ENCODE measurements around the gene HOXD1.

Gene HOXD1

GRCh38 chr2:176140513-176141317 is 47.8 kb upstream of the HOXD1 start:
- H2AK5ac ChIP-seq (ENCODE audit: low read length, severe bottlenecking) = no peak overlapping the region
- H3K14ac ChIP-seq (ENCODE audit: low read length in 2 of 2) = no peak overlapping the region
- 20% methylated on average over 46 of the region's 48 CpGs for WGBS

DNA sequence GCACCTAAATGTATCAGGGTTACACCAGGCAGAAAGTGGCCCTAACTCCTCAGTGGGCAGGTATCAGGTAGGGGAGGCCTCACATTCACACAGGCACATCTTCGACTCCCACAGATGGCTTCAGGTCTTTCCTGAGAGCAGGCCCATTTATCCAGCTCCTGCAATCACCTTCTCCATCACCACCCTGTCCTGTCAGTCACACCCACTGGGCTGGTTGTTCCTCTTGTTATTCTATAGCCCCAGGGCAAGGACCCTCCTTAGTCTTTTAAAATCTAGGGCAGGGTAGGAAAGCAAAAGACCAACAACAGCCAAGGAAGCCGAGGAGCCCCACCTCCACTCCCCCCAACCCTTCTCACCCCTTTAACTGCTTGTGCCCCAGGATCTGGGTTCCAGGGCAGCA is 46.2 kb upstream of the HOXD1 start:
- Histone ChIP-seq H2AK5ac (ENCODE audit: low read length, severe bottlenecking) (no peak overlapping the region), H3K9me3 (ENCODE audit: control insufficient read depth, low read length) (no peaks in the 10 kb centered on the region), H3K79me1 (replicated peaks; ENCODE audit: low read length, poor library complexity, severe bottlenecking) (peaks cover 9% of the 10 kb centered on the region), H3K27me3 (ENCODE audit: control insufficient read depth in 1 of 2, insufficient read depth in 1 of 2, low read length in 2 of 2) (peaks cover 0 to 58% of the 10 kb centered on the region in 2 experiments), H3K4me2 (ENCODE audit: low read length, poor library complexity, severe bottlenecking) (no peak overlapping the region), H4K91ac (ENCODE audit: low read length) (no peak overlapping the region), H3K27ac (ENCODE audit: low read length, poor library complexity, severe bottlenecking) (no peak overlapping the region), H4K8ac (ENCODE audit: low read length) (no peak overlapping the region), H3K9ac (ENCODE audit: low read length) (no peak overlapping the region), H3K23ac (ENCODE audit: low read length in 2 of 2) (no peak overlapping the region), H3K36me3 (ENCODE audit: control insufficient read depth in 1 of 2, insufficient read depth in 2 of 2, low read depth in 1 of 2, low read length in 2 of 2) (no peaks in the 10 kb centered on the region), H3K4me1 (ENCODE audit: control insufficient read depth, insufficient read depth, low read depth, low read length) (peaks cover 13% of the 10 kb centered on the region), H3K18ac (ENCODE audit: low read depth in 1 of 2, low read length in 2 of 2) (no peak overlapping the region), H2BK15ac (ENCODE audit: low read depth, poor library complexity, severe bottlenecking) (no peak overlapping the region), H2BK120ac (ENCODE audit: low read depth, low read length) (no peak overlapping the region), H2BK12ac (ENCODE audit: low read length in 2 of 2) (no peak overlapping the region), H3K4ac (ENCODE audit: low read depth in 1 of 2, low read length in 2 of 2) (no peak overlapping the region), H3K14ac (ENCODE audit: low read length in 2 of 2) (no peak overlapping the region), H3K4me3 (ENCODE audit: insufficient read depth in 1 of 2, low read depth in 1 of 2, low read length in 2 of 2) (no peak overlapping the region), H2AFZ (ENCODE audit: low read depth, low read length) (no peak overlapping the region), H2BK5ac (ENCODE audit: low read depth, low read length, poor library complexity, severe bottlenecking) (no peak overlapping the region)
- WGBS = 79% methylated on average over 2 of the region's 2 CpGs
- no peak for DNase-seq

More at GRCh38 chr2:176140513-176141317, 47.8 kb upstream of the HOXD1 start:
- Histone ChIP-seq H3K9me3 (ENCODE audit: control insufficient read depth, low read length) (no peaks in the 10 kb centered on the region), H3K4me2 (ENCODE audit: low read length, poor library complexity, severe bottlenecking) (peak overlapping the region; percentile 92), H4K8ac (ENCODE audit: low read length) (no peak overlapping the region), H2AFZ (ENCODE audit: low read depth, low read length) (no peak overlapping the region), H4K91ac (ENCODE audit: low read length) (no peak overlapping the region), H2BK15ac (ENCODE audit: low read depth, poor library complexity, severe bottlenecking) (no peak overlapping the region), H3K27me3 (ENCODE audit: control insufficient read depth in 1 of 2, insufficient read depth in 1 of 2, low read length in 2 of 2) (peaks cover 0 to 59% of the 10 kb centered on the region in 2 experiments), H2BK5ac (ENCODE audit: low read depth, low read length, poor library complexity, severe bottlenecking) (no peak overlapping the region), H3K9ac (ENCODE audit: low read length) (peak overlapping the region; percentile 96), H3K36me3 (ENCODE audit: control insufficient read depth in 1 of 2, insufficient read depth in 2 of 2, low read depth in 1 of 2, low read length in 2 of 2) (no peaks in the 10 kb centered on the region), H3K4ac (ENCODE audit: low read depth in 1 of 2, low read length in 2 of 2) (no peak overlapping the region), H3K4me1 (ENCODE audit: control insufficient read depth, insufficient read depth, low read depth, low read length) (peaks cover 14% of the 10 kb centered on the region), H3K79me1 (replicated peaks; ENCODE audit: low read length, poor library complexity, severe bottlenecking) (peaks cover 9% of the 10 kb centered on the region), H2BK120ac (ENCODE audit: low read depth, low read length) (no peak overlapping the region), H3K27ac (ENCODE audit: low read length, poor library complexity, severe bottlenecking) (no peak overlapping the region), H2BK12ac (ENCODE audit: low read length in 2 of 2) (no peak overlapping the region), H3K23ac (ENCODE audit: low read length in 2 of 2) (no peak overlapping the region), H3K18ac (ENCODE audit: low read depth in 1 of 2, low read length in 2 of 2) (no peak overlapping the region), H3K4me3 (ENCODE audit: insufficient read depth in 1 of 2, low read depth in 1 of 2, low read length in 2 of 2) (peak overlapping the region; percentile 61 to 82)
- peak; percentile 52 for DNase-seq

GRCh38 chr2:176145085-176145969 is 43.1 kb upstream of the HOXD1 start:
- Histone ChIP-seq H3K27me3 (ENCODE audit: control insufficient read depth in 1 of 2, insufficient read depth in 1 of 2, low read length in 2 of 2) (peaks cover 0 to 67% of the 10 kb centered on the region in 2 experiments), H3K23ac (ENCODE audit: low read length in 2 of 2) (no peak overlapping the region), H2BK120ac (ENCODE audit: low read depth, low read length) (no peak overlapping the region), H3K18ac (ENCODE audit: low read depth in 1 of 2, low read length in 2 of 2) (no peak overlapping the region), H3K14ac (ENCODE audit: low read length in 2 of 2) (no peak overlapping the region), H4K91ac (ENCODE audit: low read length) (no peak overlapping the region), H3K27ac (ENCODE audit: low read length, poor library complexity, severe bottlenecking) (no peak overlapping the region), H2AK5ac (ENCODE audit: low read length, severe bottlenecking) (no peak overlapping the region), H2BK15ac (ENCODE audit: low read depth, poor library complexity, severe bottlenecking) (no peak overlapping the region), H3K4ac (ENCODE audit: low read depth in 1 of 2, low read length in 2 of 2) (no peak overlapping the region), H3K4me1 (ENCODE audit: control insufficient read depth, insufficient read depth, low read depth, low read length) (peaks cover 7% of the 10 kb centered on the region), H3K79me1 (replicated peaks; ENCODE audit: low read length, poor library complexity, severe bottlenecking) (peaks cover 13% of the 10 kb centered on the region), H2BK5ac (ENCODE audit: low read depth, low read length, poor library complexity, severe bottlenecking) (no peak overlapping the region), H3K4me3 (ENCODE audit: insufficient read depth in 1 of 2, low read depth in 1 of 2, low read length in 2 of 2) (no peak overlapping the region), H2BK12ac (ENCODE audit: low read length in 2 of 2) (no peak overlapping the region), H2AFZ (ENCODE audit: low read depth, low read length) (no peak overlapping the region), H3K9me3 (ENCODE audit: control insufficient read depth, low read length) (no peaks in the 10 kb centered on the region), H3K36me3 (ENCODE audit: control insufficient read depth in 1 of 2, insufficient read depth in 2 of 2, low read depth in 1 of 2, low read length in 2 of 2) (peaks cover 3 to 7% of the 10 kb centered on the region in 2 experiments), H3K4me2 (ENCODE audit: low read length, poor library complexity, severe bottlenecking) (no peak overlapping the region), H3K9ac (ENCODE audit: low read length) (no peak overlapping the region), H4K8ac (ENCODE audit: low read length) (no peak overlapping the region)
- no peak for DNase-seq
- 51% methylated on average over 1 of the region's 4 CpGs for WGBS

DNA sequence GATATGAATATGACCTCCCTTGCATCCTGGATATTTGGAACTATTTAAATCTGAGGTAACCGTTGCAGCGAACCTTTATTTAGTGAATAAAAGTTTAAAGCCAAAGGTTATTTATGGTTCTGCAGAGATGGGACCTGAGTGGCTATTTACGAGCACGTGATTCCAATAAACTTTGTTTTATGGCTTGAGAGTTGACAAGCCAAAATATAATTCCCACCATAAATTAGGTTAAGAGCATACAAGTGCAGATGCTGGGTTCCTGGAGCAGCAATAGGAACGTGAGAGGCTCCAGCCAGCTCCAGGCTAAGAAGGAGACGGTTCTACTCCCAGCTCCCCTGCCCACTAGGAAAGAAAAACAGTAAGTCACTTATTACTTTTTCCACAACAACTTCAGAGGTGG is 42.4 kb upstream of the HOXD1 start:
- peaks cover 3% of the 10 kb centered on the region for H3K4me1 ChIP-seq (ENCODE audit: control insufficient read depth, insufficient read depth, low read depth, low read length)
- peaks cover 0 to 67% of the 10 kb centered on the region in 2 experiments for H3K27me3 ChIP-seq (ENCODE audit: control insufficient read depth in 1 of 2, insufficient read depth in 1 of 2, low read length in 2 of 2)
- no peak overlapping the region for H3K4me2 ChIP-seq (ENCODE audit: low read length, poor library complexity, severe bottlenecking)
- H3K4me3 ChIP-seq (ENCODE audit: insufficient read depth in 1 of 2, low read depth in 1 of 2, low read length in 2 of 2) = no peak overlapping the region
- H3K27ac ChIP-seq (ENCODE audit: low read length, poor library complexity, severe bottlenecking) = no peak overlapping the region
- H3K4ac ChIP-seq (ENCODE audit: low read depth in 1 of 2, low read length in 2 of 2) = no peak overlapping the region
- H3K14ac ChIP-seq (ENCODE audit: low read length in 2 of 2) = no peak overlapping the region
- no peak overlapping the region for H2BK120ac ChIP-seq (ENCODE audit: low read depth, low read length)
- WGBS = 49% methylated on average over 5 of the region's 6 CpGs
- no peaks in the 10 kb centered on the region for H3K9me3 ChIP-seq (ENCODE audit: control insufficient read depth, low read length)
- no peak overlapping the region for H2BK5ac ChIP-seq (ENCODE audit: low read depth, low read length, poor library complexity, severe bottlenecking)
- no peak for DNase-seq
- no peak overlapping the region for H3K9ac ChIP-seq (ENCODE audit: low read length)
- no peak overlapping the region for H3K18ac ChIP-seq (ENCODE audit: low read depth in 1 of 2, low read length in 2 of 2)
- H3K79me1 ChIP-seq (replicated peaks; ENCODE audit: low read length, poor library complexity, severe bottlenecking) = peaks cover 14% of the 10 kb centered on the region
- H2AK5ac ChIP-seq (ENCODE audit: low read length, severe bottlenecking) = no peak overlapping the region
- no peak overlapping the region for H4K91ac ChIP-seq (ENCODE audit: low read length)
- H2BK15ac ChIP-seq (ENCODE audit: low read depth, poor library complexity, severe bottlenecking) = no peak overlapping the region
- H3K36me3 ChIP-seq (ENCODE audit: control insufficient read depth in 1 of 2, insufficient read depth in 2 of 2, low read depth in 1 of 2, low read length in 2 of 2) = peaks cover 3 to 10% of the 10 kb centered on the region in 2 experiments
- no peak overlapping the region for H4K8ac ChIP-seq (ENCODE audit: low read length)
- no peak overlapping the region for H2BK12ac ChIP-seq (ENCODE audit: low read length in 2 of 2)
- no peak overlapping the region for H2AFZ ChIP-seq (ENCODE audit: low read depth, low read length)
- H3K23ac ChIP-seq (ENCODE audit: low read length in 2 of 2) = no peak overlapping the region

Measured in mesenchymal stem cell (in vitro differentiated cells and primary cell).